Measurements from ENCODE around the gene ABCB1. TPM values are rescaled to one million over a fixed set of nuclear protein-coding genes. Genes with fewer than 3 reads are reported as not detected.

The ABCB1 gene
- total and polyA plus RNA-seq, 9 of the 15 experiments (the other 6 are each of a cell fraction or from before 2014, with no cell fraction given), result 0.03 to 0.86 (median 0.52) TPM

DNA sequence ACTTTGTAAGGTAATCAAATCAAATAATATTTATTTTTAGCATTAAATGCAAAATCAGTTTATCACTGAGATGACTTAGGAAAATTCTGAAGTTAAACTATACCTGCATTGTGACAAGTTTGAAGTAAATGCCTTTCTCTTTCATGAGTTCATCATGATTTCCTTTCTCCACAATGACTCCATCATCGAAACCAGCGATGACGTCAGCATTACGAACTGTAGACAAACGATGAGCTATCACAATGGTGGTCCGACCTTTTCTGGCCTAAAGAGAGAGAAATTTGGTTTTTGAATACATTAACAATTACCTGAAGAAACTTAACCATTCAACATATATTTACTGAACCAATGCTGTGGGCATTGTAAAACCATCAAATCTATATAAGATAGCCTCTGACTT, 54.9 kb downstream of the ABCB1 start:
- Histone ChIP-seq H4K20me1 (replicated peaks; ENCODE audit: control insufficient read depth, insufficient read depth, low read length) (no peaks in the 10 kb centered on the region), H3K36me3 (ENCODE audit: control insufficient read depth, insufficient read depth, low read length) (no peaks in the 10 kb centered on the region), H3K9ac (ENCODE audit: insufficient read depth in 1 of 2, low read depth in 2 of 2, low read length in 2 of 2) (no peak overlapping the region), H3K9me3 (replicated peaks; ENCODE audit: control insufficient read depth, insufficient read depth, low read depth, low read length) (no peaks in the 10 kb centered on the region), H3K4me3 (no peak overlapping the region), H3K9me1 (ENCODE audit: control insufficient read depth, insufficient read depth, low read length) (no peaks in the 10 kb centered on the region), H3K4me1 (replicated peaks in 1 of 2; ENCODE audit: control insufficient read depth in 2 of 2, insufficient read depth in 2 of 2, low read length in 2 of 2) (no peaks in the 10 kb centered on the region), H3K4me2 (ENCODE audit: insufficient read depth, low read length) (no peak overlapping the region), H2AFZ (ENCODE audit: low read depth, low read length) (no peak overlapping the region), H3K27me3 (ENCODE audit: control insufficient read depth in 2 of 2, insufficient read depth in 2 of 2, low read length in 2 of 2) (no peaks in the 10 kb centered on the region), H3K79me2 (ENCODE audit: control insufficient read depth, insufficient read depth, low read length) (no peaks in the 10 kb centered on the region), H3K27ac (ENCODE audit: extremely low read depth, low read depth, low read length) (no peak overlapping the region)
- TF ChIP-seq, protein P1, sequence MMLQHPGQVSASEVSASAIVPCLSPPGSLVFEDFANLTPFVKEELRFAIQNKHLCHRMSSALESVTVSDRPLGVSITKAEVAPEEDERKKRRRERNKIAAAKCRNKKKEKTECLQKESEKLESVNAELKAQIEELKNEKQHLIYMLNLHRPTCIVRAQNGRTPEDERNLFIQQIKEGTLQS (IDR thresholded peaks at IDR 0.05), result peak; percentile 86
- TF ChIP-seq, protein P1 (CRISPR knock-in tag; conservative IDR thresholded peaks at IDR 0.05), result no peak
- TF ChIP-seq MXI1 (IDR thresholded peaks at IDR 0.05; ENCODE audit: low read depth, low read length) (no peak), CREB1 (IDR thresholded peaks at IDR 0.05) (peak; percentile 47), CREB1 (CRISPR knock-in tag; IDR thresholded peaks at IDR 0.05) (no peak), ATF1 (CRISPR knock-in tag; IDR thresholded peaks at IDR 0.05) (peak; percentile 20; the same call in 1 of the 2 replicates), ATF1 (tag; IDR thresholded peaks at IDR 0.05) (peak; percentile 67), CREM (IDR thresholded peaks at IDR 0.05; ENCODE audit: low read depth) (peak; percentile 59; the same call in 1 of the 2 replicates)
- intact Hi-C loops (cut with micrococcal nuclease), result no loop called here
- FAIRE-seq, result no peak
- no peak for DNase-seq (ENCODE audit: extremely low read depth in 1 of 4, low spot score in 3 of 4)
- POLR2A ChIA-PET, result interaction anchor here (0.6 kb wide), 1 partner anchor 564 kb away, joined by 3 read pairs; no protein-coding TSS in a partner anchor
- no TSS peak for BruUV-seq (replicated peaks)
- WGBS (ENCODE audit: insufficient coverage, low coverage, missing lambda C conversion rate), result 2% methylated on average over 6 of the region's 6 CpGs
- in situ Hi-C loops (cut with MboI), result no loop called here
- CTCF ChIA-PET (ENCODE audit: low intra/inter-chr PET ratio), result no interaction called here
- no peak for ATAC-seq

Measured in K562 (cell line).